Breast epithelium (tissue), 4 donors: Measurements from ENCODE around the gene KREMEN1. TPM values are rescaled to one million over a fixed set of nuclear protein-coding genes. Genes with fewer than 3 reads are reported as not detected.

Experiments
- DNase-seq, 2 donors: peaks; one replicate each; pipeline ENCODE4 v3.0.0-alpha.2; 2019; ENCODE audit warnings: low spot score in 2 of 2
- H3K27ac ChIP-seq, 2 donors: fragments of 200-600 bp; sonication (generic) in 1 of 2; one replicate each; pipeline ENCODE4 v1.5.1; 2016 to 2019; ENCODE audit warnings: mild to moderate bottlenecking in 1 of 2
- H3K27me3 ChIP-seq, 2 donors: fragments of 200-600 bp; sonication (generic) in 1 of 2; one replicate each; pipeline versions ENCODE4 v1.5.1 to v1.6.0; 2017 to 2019; ENCODE audit warnings: control low read depth in 1 of 2, mild to moderate bottlenecking in 1 of 2
- H3K36me3 ChIP-seq: fragments of 200-600 bp; one replicate; pipeline ENCODE4 v1.5.1; 2019
- H3K4me1 ChIP-seq, 2 donors: fragments of 200-600 bp; sonication (generic); one replicate each; pipeline ENCODE4 v1.5.1; 2016 to 2019; ENCODE audit warnings: control low read depth in 1 of 2
- H3K4me3 ChIP-seq, 3 donors: fragments of 200-600 bp; sonication (generic); 1 replicate in 2 of 3; 2 replicates in 1 of 3; pipeline ENCODE4 v1.5.1; 2016 to 2019; ENCODE audit warnings: mild to moderate bottlenecking in 3 of 3, moderate library complexity in 2 of 3
- H3K9me3 ChIP-seq, 2 donors: fragments of 200-600 bp; sonication (generic) in 1 of 2; one replicate each; pipeline ENCODE4 v1.5.1; 2016 to 2019; ENCODE audit warnings: control low read depth in 1 of 2
- POLR2A ChIP-seq: fragments of 450-650 bp; IDR thresholded peaks from one replicate; pipeline ENCODE4 v1.6.1; 2016; ENCODE audit warnings: antibody characterized with exemption, mild to moderate bottlenecking, moderate library complexity
- POLR2AphosphoS5 ChIP-seq, 3 donors: sonication (generic); formaldehyde crosslinking; IDR thresholded peaks; one replicate each; pipeline ENCODE4 v1.6.1; 2017; ENCODE audit warnings: antibody characterized with exemption in 3 of 3
- intact Hi-C: fragments of 100-400 bp; cut with DNase I; formaldehyde crosslinking; loops from one replicate; pipeline ENCODE4 v1.15.1; 2023; ENCODE audit warnings: low total_unique reads
- total RNA-seq, 3 donors: library from RNA; depleted of rRNA; stranded (reverse); fragments of >200 nt; gene quantifications; one replicate each; pipeline ENCODE4 v1.1.0, GENCODE V29; 2016
- TF ChIP-seq, protein P1 (sequence below), 3 donors: fragments of 450-650 bp; IDR thresholded peaks; one replicate each; pipeline ENCODE4 v1.5.1; 2016 to 2017; ENCODE audit warnings: antibody characterized with exemption in 3 of 3, mild to moderate bottlenecking in 3 of 3, moderate library complexity in 3 of 3

Gene KREMEN1
- total RNA-seq, 3 donors from 2014 or later: 9.5 to 13.6 (median 13.5) TPM

DNA sequence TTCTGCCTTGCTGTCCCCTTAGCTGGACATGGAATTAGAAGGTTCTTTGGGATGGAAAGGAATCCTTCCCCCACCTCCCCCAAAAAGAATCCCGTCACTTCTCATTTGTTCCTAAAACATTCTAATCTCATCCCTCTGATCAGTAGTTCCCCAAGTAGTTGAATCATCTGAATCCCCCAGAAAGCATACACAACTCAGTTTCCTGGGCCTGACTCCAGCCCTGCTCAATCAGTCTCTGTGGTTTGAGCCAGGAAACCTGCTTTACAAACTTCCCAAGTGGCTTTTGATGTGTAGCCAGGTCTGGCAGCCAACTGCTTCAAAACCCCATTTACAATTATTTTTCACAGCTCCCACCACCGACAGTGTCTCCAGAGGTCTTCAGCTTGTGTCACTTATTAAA is 31.4 kb upstream of the KREMEN1 start:
- TF ChIP-seq POLR2A: no peak
- TF ChIP-seq, protein P1, sequence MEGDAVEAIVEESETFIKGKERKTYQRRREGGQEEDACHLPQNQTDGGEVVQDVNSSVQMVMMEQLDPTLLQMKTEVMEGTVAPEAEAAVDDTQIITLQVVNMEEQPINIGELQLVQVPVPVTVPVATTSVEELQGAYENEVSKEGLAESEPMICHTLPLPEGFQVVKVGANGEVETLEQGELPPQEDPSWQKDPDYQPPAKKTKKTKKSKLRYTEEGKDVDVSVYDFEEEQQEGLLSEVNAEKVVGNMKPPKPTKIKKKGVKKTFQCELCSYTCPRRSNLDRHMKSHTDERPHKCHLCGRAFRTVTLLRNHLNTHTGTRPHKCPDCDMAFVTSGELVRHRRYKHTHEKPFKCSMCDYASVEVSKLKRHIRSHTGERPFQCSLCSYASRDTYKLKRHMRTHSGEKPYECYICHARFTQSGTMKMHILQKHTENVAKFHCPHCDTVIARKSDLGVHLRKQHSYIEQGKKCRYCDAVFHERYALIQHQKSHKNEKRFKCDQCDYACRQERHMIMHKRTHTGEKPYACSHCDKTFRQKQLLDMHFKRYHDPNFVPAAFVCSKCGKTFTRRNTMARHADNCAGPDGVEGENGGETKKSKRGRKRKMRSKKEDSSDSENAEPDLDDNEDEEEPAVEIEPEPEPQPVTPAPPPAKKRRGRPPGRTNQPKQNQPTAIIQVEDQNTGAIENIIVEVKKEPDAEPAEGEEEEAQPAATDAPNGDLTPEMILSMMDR (IDR thresholded peaks at IDR 0.05): no peak
- TF ChIP-seq POLR2AphosphoS5 (IDR thresholded peaks at IDR 0.05): no peak
- intact Hi-C loops: loop anchor here (1.0 to 10.0 kb wide), 2 partner anchors 11 to 187 kb away; no protein-coding TSS in a partner anchor
- Histone ChIP-seq H3K27me3 (no peaks in the 10 kb centered on the region), H3K4me1 (peaks cover 0 to 8% of the 10 kb centered on the region in 2 donors), H3K9me3 (no peaks in the 10 kb centered on the region), H3K27ac (peak overlapping the region; percentile 8 to 29), H3K4me3 (no peak overlapping the region), H3K36me3 (no peaks in the 10 kb centered on the region)
- no peak for DNase-seq

DNA sequence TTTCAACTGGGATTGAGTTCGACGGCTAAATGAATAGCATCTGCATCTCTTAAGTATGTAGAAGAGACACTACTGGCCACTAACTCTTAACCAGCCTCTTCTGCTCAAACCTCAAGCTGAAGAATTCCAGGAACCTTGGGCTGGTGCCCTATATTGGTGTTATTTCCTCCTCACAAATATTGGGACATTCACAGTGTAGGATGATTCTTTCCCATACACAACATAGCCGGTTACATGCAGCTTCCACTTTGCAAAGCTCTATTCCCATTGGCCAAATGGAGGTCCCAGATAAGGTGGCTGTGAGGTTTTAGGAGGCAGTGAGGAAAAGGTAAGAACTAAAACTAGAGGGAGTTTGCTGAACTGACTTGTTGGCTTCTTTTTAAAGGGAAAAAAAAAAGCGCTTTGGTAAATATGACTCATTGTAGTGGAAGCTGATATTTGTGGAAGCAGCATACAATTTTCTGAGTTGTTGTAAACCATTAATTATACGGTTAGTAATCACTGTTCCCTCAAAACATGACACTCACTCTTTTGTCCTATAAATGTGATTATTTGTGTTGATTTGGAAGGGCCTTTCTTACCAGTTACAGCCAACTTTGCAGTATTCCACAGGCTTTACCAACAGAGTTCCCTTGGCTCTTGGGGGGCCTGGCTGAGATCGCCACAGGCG is 28.8 kb upstream of the KREMEN1 start:
- intact Hi-C loops: loop anchor here (10.0 kb wide), 1 partner anchor 189 kb away; no protein-coding TSS in a partner anchor
- Histone ChIP-seq H3K27ac (peak overlapping the region; percentile 73 to 84), H3K4me1 (peaks cover 0 to 8% of the 10 kb centered on the region in 2 donors), H3K27me3 (no peaks in the 10 kb centered on the region), H3K9me3 (no peaks in the 10 kb centered on the region), H3K4me3 (no peak overlapping the region), H3K36me3 (no peaks in the 10 kb centered on the region)
- DNase-seq: no peak
- TF ChIP-seq, protein P1 (IDR thresholded peaks at IDR 0.05): no peak
- no peak for TF ChIP-seq POLR2AphosphoS5 (IDR thresholded peaks at IDR 0.05)
- no peak for TF ChIP-seq POLR2A

DNA sequence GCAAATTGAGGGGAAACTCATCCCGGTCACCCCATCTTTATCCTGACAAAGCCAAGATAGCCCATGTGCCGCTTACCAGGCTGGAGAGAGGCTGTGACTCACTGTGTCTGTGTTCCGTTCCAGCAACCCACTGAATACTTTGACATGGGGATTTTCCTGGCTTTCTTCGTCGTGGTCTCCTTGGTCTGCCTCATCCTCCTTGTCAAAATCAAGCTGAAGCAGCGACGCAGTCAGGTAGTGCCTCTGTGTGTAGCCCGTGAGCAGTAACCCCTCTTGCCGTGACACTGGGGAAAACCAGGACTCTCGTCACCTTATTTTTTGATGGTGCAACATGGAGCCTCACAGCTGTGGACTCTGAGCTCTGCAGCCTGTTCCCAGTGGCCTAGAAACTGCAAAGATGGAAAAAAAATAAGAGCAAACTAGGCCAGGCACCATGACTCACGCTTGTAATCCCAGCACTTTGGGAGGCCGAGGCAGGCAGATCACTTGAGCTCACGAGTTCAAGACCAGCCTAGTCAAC is 28.1 kb upstream of the KREMEN1 start:
- TF ChIP-seq POLR2AphosphoS5 (IDR thresholded peaks at IDR 0.05): no peak
- TF ChIP-seq, protein P1 (IDR thresholded peaks at IDR 0.05): no peak
- no peak for TF ChIP-seq POLR2A
- Histone ChIP-seq H3K36me3 (peaks cover 5% of the 10 kb centered on the region), H3K9me3 (no peaks in the 10 kb centered on the region), H3K27me3 (no peaks in the 10 kb centered on the region), H3K4me3 (no peak overlapping the region), H3K27ac (peak overlapping the region; percentile 73 to 84), H3K4me1 (peaks cover 0 to 8% of the 10 kb centered on the region in 2 donors)
- DNase-seq: no peak
- intact Hi-C loops: loop anchor here (10.0 kb wide), 1 partner anchor 190 kb away; no protein-coding TSS in a partner anchor

DNA sequence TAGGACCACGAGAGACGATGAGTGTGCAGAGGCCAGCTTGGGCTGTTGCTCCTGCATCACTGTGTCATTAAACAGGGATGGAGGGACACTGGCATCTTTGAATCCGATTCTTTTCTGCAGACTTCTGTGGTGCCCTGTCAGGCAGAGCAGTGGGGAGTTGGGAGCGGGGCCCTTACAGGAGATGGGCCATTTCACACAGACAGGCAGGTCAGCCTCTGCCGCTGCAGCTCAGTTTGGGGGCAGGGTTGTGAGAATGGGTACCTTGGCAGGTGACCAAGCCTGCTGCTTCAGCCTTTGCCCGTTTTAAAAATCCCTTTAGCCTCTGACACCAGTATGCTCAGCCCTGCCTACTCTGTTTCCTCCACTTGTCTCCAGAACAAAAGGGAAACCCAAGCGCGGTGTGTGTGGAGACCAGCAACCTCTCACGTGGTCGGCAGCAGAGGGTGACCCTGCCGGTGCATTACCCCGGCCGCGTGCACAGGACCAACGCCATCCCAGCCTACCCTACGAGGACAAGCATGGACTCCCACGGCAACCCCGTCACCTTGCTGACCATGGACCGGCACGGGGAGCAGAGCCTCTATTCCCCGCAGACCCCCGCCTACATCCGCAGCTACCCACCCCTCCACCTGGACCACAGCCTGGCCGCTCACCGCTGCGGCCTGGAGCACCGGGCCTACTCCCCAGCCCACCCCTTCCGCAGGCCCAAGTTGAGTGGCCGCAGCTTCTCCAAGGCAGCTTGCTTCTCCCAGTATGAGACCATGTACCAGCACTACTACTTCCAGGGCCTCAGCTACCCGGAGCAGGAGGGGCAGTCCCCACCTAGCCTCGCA is 23.8 kb upstream of the KREMEN1 start:
- H3K36me3 ChIP-seq: peaks cover 9% of the 10 kb centered on the region

More for the DNA sequence above, 23.8 kb upstream of the KREMEN1 start:
- TF ChIP-seq POLR2A (no peak), POLR2AphosphoS5 (IDR thresholded peaks at IDR 0.05) (no peak)
- TF ChIP-seq, protein P1 (IDR thresholded peaks at IDR 0.05): no peak
- Histone ChIP-seq H3K4me1 (no peaks in the 10 kb centered on the region), H3K4me3 (no peak overlapping the region), H3K27ac (no peak overlapping the region), H3K9me3 (no peaks in the 10 kb centered on the region), H3K27me3 (no peaks in the 10 kb centered on the region)
- DNase-seq: no peak
- intact Hi-C loops: loop anchor here (10.0 kb wide), 1 partner anchor 194 kb away; no protein-coding TSS in a partner anchor
